ENCODE results near the gene MARF1.
A peak's percentile ranks its signal among the peaks of the same experiment; 100 is the strongest.
"Not testable (repeated sequence)": the region's sequence is repeated elsewhere in the genome, so short reads cannot be mapped to it uniquely, and the experiment has no call there.

MARF1 gene

DNA sequence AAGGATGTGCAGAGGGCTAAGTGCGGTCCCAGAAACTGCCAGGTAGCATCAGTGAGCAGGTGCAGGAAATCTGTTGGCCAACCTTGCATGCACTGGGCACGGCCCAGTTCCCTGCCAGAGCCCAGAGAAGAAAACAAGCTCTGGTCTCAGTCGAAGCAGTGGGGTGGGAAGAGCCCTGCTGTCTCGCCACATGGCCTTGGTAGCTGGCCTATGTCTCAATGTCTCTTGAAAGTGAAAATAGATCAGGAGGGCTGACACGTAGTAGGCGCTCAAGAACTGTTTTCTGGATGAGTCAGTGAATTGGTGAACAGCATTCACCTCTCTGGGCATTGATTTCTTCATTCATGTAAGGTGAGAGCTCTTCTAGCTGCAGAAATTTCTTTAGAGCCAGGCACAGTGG is 90.4 kb downstream of the MARF1 start:
- no peak overlapping the region for H3K18ac ChIP-seq (ENCODE audit: low read length)
- no peaks in the 10 kb centered on the region for H3K27me3 ChIP-seq (ENCODE audit: control insufficient read depth in 3 of 3, insufficient read depth in 3 of 3, low read depth in 1 of 3, low read length in 3 of 3)
- H2AK5ac ChIP-seq (ENCODE audit: low read depth, low read length) = no peak overlapping the region
- no peak overlapping the region for H2BK120ac ChIP-seq (ENCODE audit: low read depth, low read length)
- no peak overlapping the region for H3K27ac ChIP-seq (replicated peaks; ENCODE audit: low read length)
- WGBS, 2 donors (ENCODE audit: extremely low coverage in 2 of 2, insufficient read length in 2 of 2, insufficient replicate concordance in 1 of 2) = no CpG with 5 or more reads among the region's 6 CpGs
- H4K91ac ChIP-seq (ENCODE audit: low read depth, low read length, poor library complexity) = no peak overlapping the region
- no peak overlapping the region for H3K4me2 ChIP-seq (ENCODE audit: insufficient read depth, low read length, poor library complexity, severe bottlenecking)
- DNase-seq (ENCODE audit: low spot score) = no peak
- H3K4ac ChIP-seq (ENCODE audit: low read length) = no peak overlapping the region
- no peak overlapping the region for H2BK15ac ChIP-seq (ENCODE audit: low read length)
- no peak overlapping the region for H3K9ac ChIP-seq (ENCODE audit: low read depth, low read length, poor library complexity)
- no peak overlapping the region for H3K23ac ChIP-seq (ENCODE audit: low read depth, low read length, poor library complexity)
- no peaks in the 10 kb centered on the region for H3K36me3 ChIP-seq (replicated peaks in 1 of 2; ENCODE audit: control insufficient read depth in 2 of 2, insufficient read depth in 2 of 2, low read length in 2 of 2)
- no peak overlapping the region for H2BK12ac ChIP-seq (ENCODE audit: low read length)
- H3K14ac ChIP-seq (ENCODE audit: low read length) = no peak overlapping the region
- H3K4me3 ChIP-seq (ENCODE audit: low read length in 2 of 2) = no peak overlapping the region
- no peak overlapping the region for H4K8ac ChIP-seq (ENCODE audit: low read depth, low read length)
- H2BK5ac ChIP-seq (ENCODE audit: low read length) = no peak overlapping the region
- no peak overlapping the region for H2AFZ ChIP-seq (ENCODE audit: low read length)
- peaks cover 3% of the 10 kb centered on the region for H3K79me1 ChIP-seq (ENCODE audit: low read depth, low read length)
- no peaks in the 10 kb centered on the region for H3K9me3 ChIP-seq (replicated peaks in 1 of 2; ENCODE audit: control insufficient read depth in 2 of 2, insufficient read depth in 1 of 2, low read depth in 1 of 2, low read length in 2 of 2)
- H3K4me1 ChIP-seq (ENCODE audit: control insufficient read depth in 2 of 2, insufficient read depth in 1 of 2, low read depth in 1 of 2, low read length in 2 of 2) = peaks cover 0 to 12% of the 10 kb centered on the region in 2 donors

DNA sequence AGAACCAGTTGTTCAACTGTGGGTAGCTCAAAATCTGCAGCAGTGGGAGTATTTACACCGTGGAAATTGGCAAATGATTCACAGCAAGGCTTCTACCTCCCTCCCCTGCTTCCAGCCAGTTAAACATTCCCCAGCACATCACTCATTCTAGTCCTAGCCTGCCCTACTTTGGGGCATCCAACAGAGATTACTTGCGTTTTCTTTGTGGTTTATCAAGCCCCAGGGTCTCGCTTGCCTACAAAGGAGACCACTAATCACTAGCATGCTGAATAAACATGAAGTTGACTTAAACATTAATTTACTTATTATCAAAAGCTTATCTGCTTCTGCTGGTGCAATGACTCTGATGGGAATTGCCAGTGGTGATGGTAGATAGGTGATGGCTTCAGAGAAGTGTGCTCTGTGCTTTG is 94.5 kb downstream of the MARF1 start:
- no peaks in the 10 kb centered on the region for H3K27me3 ChIP-seq (ENCODE audit: control insufficient read depth in 3 of 3, insufficient read depth in 3 of 3, low read depth in 1 of 3, low read length in 3 of 3)
- H3K4me2 ChIP-seq (ENCODE audit: insufficient read depth, low read length, poor library complexity, severe bottlenecking) = no peak overlapping the region
- peak overlapping the region; percentile 19 for H3K18ac ChIP-seq (ENCODE audit: low read length)
- H3K27ac ChIP-seq (replicated peaks; ENCODE audit: low read length) = no peak overlapping the region
- H2BK12ac ChIP-seq (ENCODE audit: low read length) = no peak overlapping the region
- no peaks in the 10 kb centered on the region for H3K36me3 ChIP-seq (replicated peaks in 1 of 2; ENCODE audit: control insufficient read depth in 2 of 2, insufficient read depth in 2 of 2, low read length in 2 of 2)
- no peak overlapping the region for H3K9ac ChIP-seq (ENCODE audit: low read depth, low read length, poor library complexity)
- no peak overlapping the region for H3K4me3 ChIP-seq (ENCODE audit: low read length in 2 of 2)
- no peak overlapping the region for H2AK5ac ChIP-seq (ENCODE audit: low read depth, low read length)
- WGBS, 2 donors (ENCODE audit: extremely low coverage in 2 of 2, insufficient read length in 2 of 2, insufficient replicate concordance in 1 of 2) = no CpG with 5 or more reads among the region's 3 CpGs
- H4K91ac ChIP-seq (ENCODE audit: low read depth, low read length, poor library complexity) = no peak overlapping the region
- no peak overlapping the region for H3K23ac ChIP-seq (ENCODE audit: low read depth, low read length, poor library complexity)
- DNase-seq (ENCODE audit: low spot score) = no peak
- H3K9me3 ChIP-seq (replicated peaks in 1 of 2; ENCODE audit: control insufficient read depth in 2 of 2, insufficient read depth in 1 of 2, low read depth in 1 of 2, low read length in 2 of 2) = peaks cover 0 to 1% of the 10 kb centered on the region in 2 donors
- H2BK15ac ChIP-seq (ENCODE audit: low read length) = no peak overlapping the region
- no peak overlapping the region for H2AFZ ChIP-seq (ENCODE audit: low read length)
- peak overlapping the region; percentile 46 for H2BK5ac ChIP-seq (ENCODE audit: low read length)
- H3K4me1 ChIP-seq (ENCODE audit: control insufficient read depth in 2 of 2, insufficient read depth in 1 of 2, low read depth in 1 of 2, low read length in 2 of 2) = peaks cover 0 to 13% of the 10 kb centered on the region in 2 donors
- H3K4ac ChIP-seq (ENCODE audit: low read length) = no peak overlapping the region
- H2BK120ac ChIP-seq (ENCODE audit: low read depth, low read length) = no peak overlapping the region
- no peak overlapping the region for H4K8ac ChIP-seq (ENCODE audit: low read depth, low read length)
- H3K79me1 ChIP-seq (ENCODE audit: low read depth, low read length) = peaks cover 3% of the 10 kb centered on the region
- no peak overlapping the region for H3K14ac ChIP-seq (ENCODE audit: low read length)

DNA sequence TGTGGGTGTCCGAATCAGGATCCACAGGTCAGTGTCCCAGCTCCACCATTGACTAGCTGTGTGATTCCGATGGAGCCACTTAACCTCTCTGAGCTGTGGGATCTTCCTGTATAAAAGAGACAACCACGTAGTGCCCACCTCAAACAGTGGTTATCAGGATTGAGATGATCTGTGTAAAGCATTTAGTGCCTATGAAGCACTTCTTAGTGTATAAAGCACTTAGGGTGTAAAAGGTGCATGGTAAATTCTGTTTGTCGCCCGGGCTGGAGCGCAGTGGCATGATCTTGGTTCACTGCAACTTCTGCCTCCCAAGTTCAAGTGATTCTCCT is 95.2 kb downstream of the MARF1 start:
- Histone ChIP-seq H3K4me3 (ENCODE audit: low read length in 2 of 2) (no peak overlapping the region), H3K18ac (ENCODE audit: low read length) (no peak overlapping the region), H3K36me3 (replicated peaks in 1 of 2; ENCODE audit: control insufficient read depth in 2 of 2, insufficient read depth in 2 of 2, low read length in 2 of 2) (peaks cover 0 to under 1% of the 10 kb centered on the region in 2 donors), H3K4me1 (ENCODE audit: control insufficient read depth in 2 of 2, insufficient read depth in 1 of 2, low read depth in 1 of 2, low read length in 2 of 2) (peaks cover 0 to 13% of the 10 kb centered on the region in 2 donors), H2BK15ac (ENCODE audit: low read length) (no peak overlapping the region), H2AK5ac (ENCODE audit: low read depth, low read length) (no peak overlapping the region), H2BK120ac (ENCODE audit: low read depth, low read length) (no peak overlapping the region), H4K91ac (ENCODE audit: low read depth, low read length, poor library complexity) (no peak overlapping the region), H3K27me3 (ENCODE audit: control insufficient read depth in 3 of 3, insufficient read depth in 3 of 3, low read depth in 1 of 3, low read length in 3 of 3) (no peaks in the 10 kb centered on the region), H3K9me3 (replicated peaks in 1 of 2; ENCODE audit: control insufficient read depth in 2 of 2, insufficient read depth in 1 of 2, low read depth in 1 of 2, low read length in 2 of 2) (peaks cover 3 to 9% of the 10 kb centered on the region in 2 donors), H3K79me1 (ENCODE audit: low read depth, low read length) (peaks cover 3% of the 10 kb centered on the region), H2BK5ac (ENCODE audit: low read length) (no peak overlapping the region), H3K14ac (ENCODE audit: low read length) (no peak overlapping the region), H3K4ac (ENCODE audit: low read length) (no peak overlapping the region), H3K9ac (ENCODE audit: low read depth, low read length, poor library complexity) (no peak overlapping the region), H4K8ac (ENCODE audit: low read depth, low read length) (no peak overlapping the region), H3K4me2 (ENCODE audit: insufficient read depth, low read length, poor library complexity, severe bottlenecking) (no peak overlapping the region), H3K27ac (replicated peaks; ENCODE audit: low read length) (no peak overlapping the region), H3K23ac (ENCODE audit: low read depth, low read length, poor library complexity) (no peak overlapping the region), H2BK12ac (ENCODE audit: low read length) (no peak overlapping the region), H2AFZ (ENCODE audit: low read length) (no peak overlapping the region)
- WGBS, 2 donors (ENCODE audit: extremely low coverage in 2 of 2, insufficient read length in 2 of 2, insufficient replicate concordance in 1 of 2) = no CpG with 5 or more reads among the region's 6 CpGs
- no peak for DNase-seq (ENCODE audit: low spot score)

DNA sequence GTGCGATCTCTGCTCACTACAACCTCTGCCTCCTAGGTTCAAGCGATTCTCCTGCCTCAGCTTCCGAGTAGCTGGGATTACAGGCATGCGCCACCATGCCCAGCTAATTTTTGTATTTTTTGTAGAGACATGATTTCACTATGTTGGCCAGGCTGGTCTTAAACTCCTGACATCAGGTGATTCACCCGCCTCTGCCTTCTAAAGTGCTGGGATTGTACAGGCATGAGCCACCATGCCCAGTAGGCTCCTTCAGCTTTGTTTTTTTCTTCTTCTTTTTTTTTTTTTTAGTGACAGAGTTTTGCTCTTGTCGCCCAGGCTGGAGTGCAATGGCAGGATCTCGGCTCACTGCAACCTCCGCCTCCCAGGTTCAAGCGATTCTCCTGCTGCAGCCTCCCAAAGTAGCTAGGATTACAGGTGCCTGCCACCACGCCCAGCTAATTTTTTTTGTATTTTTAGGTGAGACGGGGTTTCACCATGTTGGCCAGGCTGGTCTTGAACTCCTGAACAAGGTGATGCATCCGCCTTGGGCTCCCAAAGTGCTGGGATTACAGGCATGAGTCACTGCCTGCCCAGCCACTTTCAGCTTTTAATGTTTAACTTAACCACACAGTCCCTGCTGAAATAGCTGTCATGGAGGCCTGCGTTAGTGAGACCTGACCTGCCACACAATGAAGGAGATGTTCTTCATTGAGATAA is 95.7 kb downstream of the MARF1 start:
- H3K4ac ChIP-seq (ENCODE audit: low read length); H3K9ac ChIP-seq (ENCODE audit: low read depth, low read length, poor library complexity); H3K14ac ChIP-seq (ENCODE audit: low read length); H4K91ac ChIP-seq (ENCODE audit: low read depth, low read length, poor library complexity); H3K79me1 ChIP-seq (ENCODE audit: low read depth, low read length); H3K27ac ChIP-seq (replicated peaks; ENCODE audit: low read length); H2AFZ ChIP-seq (ENCODE audit: low read length); H3K27me3 ChIP-seq (ENCODE audit: control insufficient read depth in 3 of 3, insufficient read depth in 3 of 3, low read depth in 1 of 3, low read length in 3 of 3); H2BK5ac ChIP-seq (ENCODE audit: low read length); H3K23ac ChIP-seq (ENCODE audit: low read depth, low read length, poor library complexity); H3K4me2 ChIP-seq (ENCODE audit: insufficient read depth, low read length, poor library complexity, severe bottlenecking); H2BK120ac ChIP-seq (ENCODE audit: low read depth, low read length); H3K4me3 ChIP-seq (ENCODE audit: low read length in 2 of 2); H3K36me3 ChIP-seq (replicated peaks in 1 of 2; ENCODE audit: control insufficient read depth in 2 of 2, insufficient read depth in 2 of 2, low read length in 2 of 2); DNase-seq (ENCODE audit: low spot score); H2BK15ac ChIP-seq (ENCODE audit: low read length); H2BK12ac ChIP-seq (ENCODE audit: low read length); H2AK5ac ChIP-seq (ENCODE audit: low read depth, low read length); H3K18ac ChIP-seq (ENCODE audit: low read length); H4K8ac ChIP-seq (ENCODE audit: low read depth, low read length): not testable (repeated sequence)
- Histone ChIP-seq H3K4me1 (ENCODE audit: control insufficient read depth in 2 of 2, insufficient read depth in 1 of 2, low read depth in 1 of 2, low read length in 2 of 2) (peaks cover 0 to 13% of the 10 kb centered on the region in 2 donors), H3K9me3 (replicated peaks in 1 of 2; ENCODE audit: control insufficient read depth in 2 of 2, insufficient read depth in 1 of 2, low read depth in 1 of 2, low read length in 2 of 2) (peaks cover 3 to 11% of the 10 kb centered on the region in 2 donors)
- no CpG with 5 or more reads among the region's 13 CpGs for WGBS, 2 donors (ENCODE audit: extremely low coverage in 2 of 2, insufficient read length in 2 of 2, insufficient replicate concordance in 1 of 2)
